HepG2 (cell line): ENCODE results near the gene ARIH2. TPM values are rescaled to one million over a fixed set of nuclear protein-coding genes. Genes with fewer than 3 reads are reported as not detected.

ENCODE experiments used
- ATF7 ChIP-seq, 2 experiments: fragments of 450-650 bp in 1 of 2; sonication (generic) in 1 of 2; formaldehyde crosslinking in 1 of 2; IDR thresholded peaks; 2 replicates each; pipeline versions ENCODE4 v1.4.0 to v1.6.1; 2016 to 2020; ENCODE audit warnings: antibody characterized with exemption in 1 of 2, mild to moderate bottlenecking in 1 of 2, missing genetic modification reagents in 1 of 2
- BCL6 ChIP-seq: IDR thresholded peaks from 2 replicates; pipeline ENCODE4 v1.6.1; 2016; ENCODE audit warnings: missing genetic modification reagents, missing compliant biosample characterization
- CENPBD1 ChIP-seq: sonication (generic); formaldehyde crosslinking; IDR thresholded peaks from 2 replicates; pipeline ENCODE4 v1.8.0; 2022; ENCODE audit warnings: missing genetic modification reagents, low read depth, mild to moderate bottlenecking, borderline replicate concordance
- GABPB1 ChIP-seq: IDR thresholded peaks from 2 replicates; pipeline ENCODE4 v1.6.1; 2016; ENCODE audit warnings: mild to moderate bottlenecking, missing genetic modification reagents, moderate library complexity, missing compliant biosample characterization
- LCORL ChIP-seq, 2 experiments: fragments of 450-650 bp in 1 of 2; sonication (generic) in 1 of 2; formaldehyde crosslinking in 1 of 2; IDR thresholded peaks; 2 replicates each; pipeline versions ENCODE4 v1.5.0 to v1.6.1; 2017 to 2020; ENCODE audit warnings: antibody characterized with exemption in 1 of 2, missing genetic modification reagents in 1 of 2
- MAFF ChIP-seq: IDR thresholded peaks from 2 replicates; pipeline ENCODE4 v1.6.1; 2011; ENCODE audit warnings: low read depth, low read length, improper control_type of control experiment
- MTA1 ChIP-seq: sonication (generic); formaldehyde crosslinking; IDR thresholded peaks from 2 replicates; pipeline ENCODE4 v1.4.0; 2020; ENCODE audit warnings: missing genetic modification reagents, mild to moderate bottlenecking, borderline replicate concordance
- NPAS2 ChIP-seq: sonication (generic); formaldehyde crosslinking; IDR thresholded peaks from 2 replicates; pipeline ENCODE4 v1.8.0; 2022; ENCODE audit warnings: mild to moderate bottlenecking, missing genetic modification reagents, borderline replicate concordance
- POLR2AphosphoS5 ChIP-seq: IDR thresholded peaks from 2 replicates; pipeline ENCODE4 v1.6.1; 2012; ENCODE audit warnings: low read depth, low read length
- PRPF4 ChIP-seq: fragments of 200-400 bp; formaldehyde crosslinking; IDR thresholded peaks from 2 replicates; pipeline ENCODE4 v1.6.1; 2016; ENCODE audit warnings: low read length, low read depth; ENCODE audit not compliant: poor library complexity, severe bottlenecking
- REPIN1 ChIP-seq: sonication (generic); formaldehyde crosslinking; IDR thresholded peaks from 2 replicates; pipeline ENCODE4 v1.8.0; 2022; ENCODE audit warnings: missing genetic modification reagents, low read depth, mild to moderate bottlenecking, borderline replicate concordance
- SIN3B ChIP-seq: fragments of 150-350 bp; IDR thresholded peaks from 2 replicates; pipeline ENCODE4 v1.6.1; 2014; ENCODE audit warnings: low read length
- SMAD9 ChIP-seq: sonication (generic); formaldehyde crosslinking; IDR thresholded peaks from 2 replicates; pipeline ENCODE4 v1.5.1; 2020; ENCODE audit warnings: mild to moderate bottlenecking, missing genetic modification reagents
- SNRNP70 ChIP-seq: fragments of 200-400 bp; formaldehyde crosslinking; IDR thresholded peaks from 2 replicates; pipeline ENCODE4 v1.6.1; 2017; ENCODE audit warnings: mild to moderate bottlenecking, low read depth, low read length, moderate library complexity
- THYN1 ChIP-seq: sonication (generic); formaldehyde crosslinking; IDR thresholded peaks from 2 replicates; pipeline ENCODE4 v1.8.1; 2023; ENCODE audit warnings: low read depth, mild to moderate bottlenecking, moderate library complexity, missing genetic modification reagents, borderline replicate concordance
- ZBTB1 ChIP-seq: sonication (generic); formaldehyde crosslinking; IDR thresholded peaks from 2 replicates; pipeline ENCODE4 v1.4.0; 2020; ENCODE audit warnings: missing genetic modification reagents, borderline replicate concordance
- ZC3H4 ChIP-seq: sonication (generic); formaldehyde crosslinking; IDR thresholded peaks from 2 replicates; pipeline ENCODE4 v1.4.0; 2020; ENCODE audit warnings: missing genetic modification reagents, borderline replicate concordance
- ZNF180 ChIP-seq: sonication (generic); formaldehyde crosslinking; IDR thresholded peaks from 2 replicates; pipeline ENCODE4 v1.4.0; 2020; ENCODE audit warnings: low read depth, missing genetic modification reagents, borderline replicate concordance
- ZNF224 ChIP-seq: sonication (generic); formaldehyde crosslinking; IDR thresholded peaks from 2 replicates; pipeline ENCODE4 v1.5.0; 2020; ENCODE audit warnings: mild to moderate bottlenecking, missing genetic modification reagents
- ZNF24 ChIP-seq: fragments of 450-650 bp; IDR thresholded peaks from 2 replicates; pipeline ENCODE4 v1.6.1; 2017; ENCODE audit warnings: antibody characterized with exemption, mild to moderate bottlenecking
- ZNF460 ChIP-seq: sonication (generic); formaldehyde crosslinking; IDR thresholded peaks from 2 replicates; pipeline ENCODE4 v1.5.1; 2020; ENCODE audit warnings: missing genetic modification reagents, mild to moderate bottlenecking, borderline replicate concordance
- ZNF616 ChIP-seq: sonication (generic); formaldehyde crosslinking; IDR thresholded peaks from 2 replicates; pipeline ENCODE4 v1.5.0; 2020; ENCODE audit warnings: low read depth, mild to moderate bottlenecking, missing genetic modification reagents
- ZNF768 ChIP-seq: sonication (generic); formaldehyde crosslinking; IDR thresholded peaks from 2 replicates; pipeline ENCODE4 v1.4.0; 2020; ENCODE audit warnings: missing genetic modification reagents
- ZNF839 ChIP-seq: sonication (generic); formaldehyde crosslinking; IDR thresholded peaks from 2 replicates; pipeline ENCODE4 v1.4.0; 2020; ENCODE audit warnings: missing genetic modification reagents, mild to moderate bottlenecking, borderline replicate concordance
- ZNF850 ChIP-seq: sonication (generic); formaldehyde crosslinking; conservative IDR thresholded peaks from 2 replicates; pipeline ENCODE4 v1.9.0; 2021; ENCODE audit warnings: mild to moderate bottlenecking, missing genetic modification reagents
- polyA plus RNA-seq, 8 experiments: library from polyadenylated mRNA; depleted of rRNA in 3 of 8; stranded (reverse) in 7 of 8; unstranded in 1 of 8; fragments of >200 nt; fragmentation: Illumina TruSeq in 4 of 8; extraction: Trizol in 4 of 8; gene quantifications; 2 replicates each; pipeline versions ENCODE4 v1.2.1 to v1.2.3, GENCODE V29; 2011 to 2016; ENCODE audit warnings: low read depth in 4 of 8, missing spikeins in 1 of 8, mixed read lengths in 1 of 8; ENCODE audit not compliant: insufficient read depth in 1 of 8
- total RNA-seq, 5 experiments: library from RNA; depleted of rRNA; stranded (reverse); fragments of >200 nt; fragmentation: Illumina TruSeq; extraction: Trizol; gene quantifications; 2 replicates each; pipeline ENCODE4 v1.2.3, GENCODE V29; 2016; ENCODE audit warnings: low read depth in 1 of 5
- TF ChIP-seq, protein P1 (sequence below): IDR thresholded peaks from 2 replicates; pipeline ENCODE4 v1.6.1; 2012; ENCODE audit warnings: low read depth, low read length, improper control_type of control experiment

ARIH2 gene
- total and polyA plus RNA-seq, 2 of the 13 experiments (the other 11 are each of a cell fraction or from before 2014, with no cell fraction given): 64.8 to 83.3 TPM

- TF ChIP-seq PRPF4: no peak
- TF ChIP-seq BCL6: no peak
- no peak for TF ChIP-seq ZNF850 (CRISPR knock-in tag)
- TF ChIP-seq THYN1: no peak
- no peak for TF ChIP-seq SNRNP70
- no peak for TF ChIP-seq SMAD9 (CRISPR knock-in tag)
- peak; percentile 70; the same call in 1 of the 2 replicates for TF ChIP-seq MTA1 (CRISPR knock-in tag)
- no peak for TF ChIP-seq ZNF180 (CRISPR knock-in tag)
- TF ChIP-seq GABPB1 (CRISPR knock-in tag): peak; percentile 95
- no peak for TF ChIP-seq ZNF224
- no peak for TF ChIP-seq ATF7 (IDR thresholded peaks at IDR 0.05)
- peak; percentile 57; the same call in 1 of the 2 replicates for TF ChIP-seq ATF7 (CRISPR knock-in tag; IDR thresholded peaks at IDR 0.05)
- no peak for TF ChIP-seq LCORL (IDR thresholded peaks at IDR 0.05)
- no peak for TF ChIP-seq LCORL (CRISPR knock-in tag; IDR thresholded peaks at IDR 0.05)
- peak; percentile 71 for TF ChIP-seq POLR2AphosphoS5
- TF ChIP-seq, protein P1, sequence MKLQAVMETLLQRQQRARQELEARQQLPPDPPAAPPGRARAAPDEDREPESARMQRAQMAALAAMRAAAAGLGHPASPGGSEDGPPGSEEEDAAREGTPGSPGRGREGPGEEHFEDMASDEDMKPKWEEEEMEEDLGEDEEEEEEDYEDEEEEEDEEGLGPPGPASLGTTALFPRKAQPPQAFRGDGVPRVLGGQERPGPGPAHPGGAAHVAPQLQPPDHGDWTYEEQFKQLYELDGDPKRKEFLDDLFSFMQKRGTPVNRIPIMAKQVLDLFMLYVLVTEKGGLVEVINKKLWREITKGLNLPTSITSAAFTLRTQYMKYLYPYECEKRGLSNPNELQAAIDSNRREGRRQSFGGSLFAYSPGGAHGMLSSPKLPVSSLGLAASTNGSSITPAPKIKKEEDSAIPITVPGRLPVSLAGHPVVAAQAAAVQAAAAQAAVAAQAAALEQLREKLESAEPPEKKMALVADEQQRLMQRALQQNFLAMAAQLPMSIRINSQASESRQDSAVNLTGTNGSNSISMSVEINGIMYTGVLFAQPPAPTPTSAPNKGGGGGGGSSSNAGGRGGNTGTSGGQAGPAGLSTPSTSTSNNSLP: no peak
- TF ChIP-seq ZNF768 (CRISPR knock-in tag): peak; percentile 60; the same call in 1 of the 2 replicates
- no peak for TF ChIP-seq NPAS2 (CRISPR knock-in tag)
- no peak for TF ChIP-seq MAFF
- TF ChIP-seq SIN3B: no peak
- TF ChIP-seq ZNF24: no peak
- TF ChIP-seq ZNF460 (CRISPR knock-in tag): no peak
- TF ChIP-seq REPIN1: no peak
- no peak; the same call in 1 of the 2 replicates for TF ChIP-seq CENPBD1 (CRISPR knock-in tag)
- no peak for TF ChIP-seq ZNF616 (CRISPR knock-in tag)
- no peak for TF ChIP-seq ZC3H4 (CRISPR knock-in tag)
- peak; percentile 24; the same call in 1 of the 2 replicates for TF ChIP-seq ZNF839 (CRISPR knock-in tag)
- TF ChIP-seq ZBTB1: no peak
Observed at GRCh38 chr3:49017971-49018706, 99.5 kb downstream of the ARIH2 start, which contains the start of gene DALRD3 (continued).
